Dermis microvascular lymphatic vessel endothelial cell (primary cell): ENCODE data around the gene IL6ST. TPM values are rescaled to one million over a fixed set of nuclear protein-coding genes. Genes with fewer than 3 reads are reported as not detected.

ENCODE experiments used
- DNase-seq, 2 donors: peaks; one replicate each; pipeline versions ENCODE4 v3.0.0 to v3.0.0-alpha.2; 2010; ENCODE audit warnings: low read depth in 2 of 2
- total RNA-seq: library from RNA; depleted of rRNA; stranded (reverse); fragments of >200 nt; gene quantifications from 2 replicates; pipeline ENCODE4 v1.2.1, GENCODE V29; 2014

Gene IL6ST
- total RNA-seq, 1 donor from 2014 or later = 501 TPM

- no peak for DNase-seq
Measured at GRCh38 chr5:55896663-55897062, 98.1 kb downstream of the IL6ST start.

GRCh38 chr5:55896238-55896637 is 98.5 kb downstream of the IL6ST start:
- DNase-seq = no peak

- no peak for DNase-seq
Measured at GRCh38 chr5:55895346-55895745, 99.4 kb downstream of the IL6ST start.

- peak in 1 of 2 donors; percentile 55 for DNase-seq
Measured at GRCh38 chr5:55894135-55894534, 100.6 kb downstream of the IL6ST start.

- no peak for DNase-seq
Measured at GRCh38 chr5:55892479-55892878, 102.3 kb downstream of the IL6ST start.

GRCh38 chr5:55888205-55888604 is 106.6 kb downstream of the IL6ST start:
- DNase-seq = no peak

GRCh38 chr5:55885359-55885758 is 109.4 kb downstream of the IL6ST start:
- DNase-seq = no peak

Other genes starting within 250 kb of the IL6ST start
- 0.38 and 0.51 TPM in 2 replicates for gene IL31RA, start 143.6 kb downstream of the IL6ST start, total RNA-seq
- 3.7 and 4.0 TPM in 2 replicates for gene ANKRD55, start 238.4 kb upstream of the IL6ST start, total RNA-seq